ENCODE results near the gene IGSF11. TPM values are rescaled to one million over a fixed set of nuclear protein-coding genes. Genes with fewer than 3 reads are reported as not detected.

IGSF11 gene
- polyA plus RNA-seq, 1 donor (not counting 4 experiments of a cell fraction or from before 2014, with no cell fraction given) = 0.68 TPM

DNA sequence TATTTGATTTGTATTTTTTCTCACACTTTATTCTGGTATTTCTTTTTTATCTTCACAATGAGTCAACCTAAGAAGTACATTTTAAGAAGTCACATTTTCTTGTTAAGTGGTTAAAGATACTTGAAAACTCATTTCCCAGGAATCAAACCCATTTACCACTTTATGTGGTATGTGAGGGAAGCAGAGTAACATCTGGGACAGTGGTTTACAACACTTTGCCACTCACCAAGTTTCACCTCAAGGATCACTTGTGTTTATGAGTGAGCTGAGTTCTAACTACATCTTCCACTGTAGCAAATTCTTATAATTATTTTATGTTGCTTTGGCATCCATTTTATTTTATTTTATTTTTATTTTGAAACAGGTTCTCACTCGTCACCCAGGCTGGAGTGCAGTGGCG is 53.8 kb downstream of the IGSF11 start:
- Histone ChIP-seq H3K27me3 (ENCODE audit: control insufficient read depth, extremely low read depth, insufficient read depth, low read length) (no peaks in the 10 kb centered on the region), H3K9ac (ENCODE audit: control insufficient read depth, extremely low read depth, insufficient read depth, low read length) (no peak overlapping the region), H3K9me3 (ENCODE audit: control insufficient read depth, low read depth, low read length) (no peaks in the 10 kb centered on the region), H3K27ac (ENCODE audit: control insufficient read depth, insufficient read depth, low read length) (no peak overlapping the region), H3K4me3 (ENCODE audit: control insufficient read depth in 2 of 3, extremely low read depth in 1 of 3, insufficient read depth in 2 of 3, low read depth in 1 of 3, low read length in 3 of 3) (no peak overlapping the region), H3K36me3 (ENCODE audit: control insufficient read depth in 2 of 2, extremely low read depth in 1 of 2, insufficient read depth in 2 of 2, low read length in 2 of 2) (no peaks in the 10 kb centered on the region), H3K79me2 (ENCODE audit: control insufficient read depth, insufficient read depth, low read length) (no peaks in the 10 kb centered on the region), H3K4me1 (ENCODE audit: control insufficient read depth, extremely low read depth, insufficient read depth, low read length) (no peaks in the 10 kb centered on the region), H3K4me2 (ENCODE audit: control insufficient read depth, extremely low read depth, insufficient read depth, low read depth, low read length) (no peak overlapping the region), H4K20me1 (ENCODE audit: control insufficient read depth, extremely low read depth, insufficient read depth, low read length) (no peaks in the 10 kb centered on the region), H3K9me1 (ENCODE audit: control insufficient read depth, extremely low read depth, insufficient read depth, low read length) (no peaks in the 10 kb centered on the region), H2AFZ (ENCODE audit: control insufficient read depth, low read length) (no peak overlapping the region)
- DNase-seq (ENCODE audit: low read depth, low spot score) (no peak), FAIRE-seq (no peak)
- dilution Hi-C loops (cut with MboI; ENCODE audit: extremely low pct_ligation_motif_present, low sequenced_read_pairs) = no loop called here
- TF ChIP-seq, protein P1, sequence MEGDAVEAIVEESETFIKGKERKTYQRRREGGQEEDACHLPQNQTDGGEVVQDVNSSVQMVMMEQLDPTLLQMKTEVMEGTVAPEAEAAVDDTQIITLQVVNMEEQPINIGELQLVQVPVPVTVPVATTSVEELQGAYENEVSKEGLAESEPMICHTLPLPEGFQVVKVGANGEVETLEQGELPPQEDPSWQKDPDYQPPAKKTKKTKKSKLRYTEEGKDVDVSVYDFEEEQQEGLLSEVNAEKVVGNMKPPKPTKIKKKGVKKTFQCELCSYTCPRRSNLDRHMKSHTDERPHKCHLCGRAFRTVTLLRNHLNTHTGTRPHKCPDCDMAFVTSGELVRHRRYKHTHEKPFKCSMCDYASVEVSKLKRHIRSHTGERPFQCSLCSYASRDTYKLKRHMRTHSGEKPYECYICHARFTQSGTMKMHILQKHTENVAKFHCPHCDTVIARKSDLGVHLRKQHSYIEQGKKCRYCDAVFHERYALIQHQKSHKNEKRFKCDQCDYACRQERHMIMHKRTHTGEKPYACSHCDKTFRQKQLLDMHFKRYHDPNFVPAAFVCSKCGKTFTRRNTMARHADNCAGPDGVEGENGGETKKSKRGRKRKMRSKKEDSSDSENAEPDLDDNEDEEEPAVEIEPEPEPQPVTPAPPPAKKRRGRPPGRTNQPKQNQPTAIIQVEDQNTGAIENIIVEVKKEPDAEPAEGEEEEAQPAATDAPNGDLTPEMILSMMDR (optimal IDR thresholded peaks at IDR 0.05 in 1 of 3, IDR thresholded peaks at IDR 0.05 in 1 of 3, conservative IDR thresholded peaks at IDR 0.05 in 1 of 3; ENCODE audit: extremely low read depth in 1 of 3, insufficient read depth in 2 of 3, low read length in 3 of 3) = no peak
- no peak for TF ChIP-seq EZH2 (IDR thresholded peaks at IDR 0.05; ENCODE audit: low read length)

DNA sequence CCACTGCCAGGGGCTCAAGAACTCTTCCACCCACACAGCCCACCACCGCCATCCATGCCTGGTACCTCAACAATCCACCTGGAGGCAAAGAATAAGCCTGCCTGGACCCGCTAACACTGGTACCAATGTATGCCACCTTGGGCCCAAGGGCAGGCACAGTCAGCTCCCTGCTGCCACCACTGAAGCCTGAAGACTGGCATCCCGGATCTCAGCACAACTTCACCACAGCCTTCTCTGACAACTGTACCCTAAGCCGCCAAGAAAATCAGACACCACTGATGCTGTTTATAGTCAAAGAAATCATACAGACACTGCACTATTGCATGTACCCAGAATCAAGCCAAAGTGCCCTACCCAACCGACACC is 56.3 kb downstream of the IGSF11 start:
- H3K4me3 ChIP-seq (ENCODE audit: control insufficient read depth in 2 of 3, extremely low read depth in 1 of 3, insufficient read depth in 2 of 3, low read depth in 1 of 3, low read length in 3 of 3) = no peak overlapping the region
- no peaks in the 10 kb centered on the region for H3K4me1 ChIP-seq (ENCODE audit: control insufficient read depth, extremely low read depth, insufficient read depth, low read length)
- no peak for DNase-seq (ENCODE audit: low read depth, low spot score)
- no peak for FAIRE-seq
- no peaks in the 10 kb centered on the region for H3K9me3 ChIP-seq (ENCODE audit: control insufficient read depth, low read depth, low read length)
- H3K36me3 ChIP-seq (ENCODE audit: control insufficient read depth in 2 of 2, extremely low read depth in 1 of 2, insufficient read depth in 2 of 2, low read length in 2 of 2) = no peaks in the 10 kb centered on the region
- H3K4me2 ChIP-seq (ENCODE audit: control insufficient read depth, extremely low read depth, insufficient read depth, low read depth, low read length) = no peak overlapping the region
- no peak overlapping the region for H2AFZ ChIP-seq (ENCODE audit: control insufficient read depth, low read length)
- no peak overlapping the region for H3K9ac ChIP-seq (ENCODE audit: control insufficient read depth, extremely low read depth, insufficient read depth, low read length)
- TF ChIP-seq EZH2 (IDR thresholded peaks at IDR 0.05; ENCODE audit: low read length) = no peak
- TF ChIP-seq, protein P1 (optimal IDR thresholded peaks at IDR 0.05 in 1 of 3, IDR thresholded peaks at IDR 0.05 in 1 of 3, conservative IDR thresholded peaks at IDR 0.05 in 1 of 3; ENCODE audit: extremely low read depth in 1 of 3, insufficient read depth in 2 of 3, low read length in 3 of 3) = no peak
- no peaks in the 10 kb centered on the region for H3K79me2 ChIP-seq (ENCODE audit: control insufficient read depth, insufficient read depth, low read length)
- no peak overlapping the region for H3K27ac ChIP-seq (ENCODE audit: control insufficient read depth, insufficient read depth, low read length)
- no peaks in the 10 kb centered on the region for H3K27me3 ChIP-seq (ENCODE audit: control insufficient read depth, extremely low read depth, insufficient read depth, low read length)
- dilution Hi-C loops (cut with MboI; ENCODE audit: extremely low pct_ligation_motif_present, low sequenced_read_pairs) = no loop called here
- no peaks in the 10 kb centered on the region for H4K20me1 ChIP-seq (ENCODE audit: control insufficient read depth, extremely low read depth, insufficient read depth, low read length)
- no peaks in the 10 kb centered on the region for H3K9me1 ChIP-seq (ENCODE audit: control insufficient read depth, extremely low read depth, insufficient read depth, low read length)
